GM23338 (cell line): ENCODE results near the gene NDOR1. TPM values are rescaled to one million over a fixed set of nuclear protein-coding genes. Genes with fewer than 3 reads are reported as not detected.
A peak's percentile ranks its signal among the peaks of the same experiment; 100 is the strongest.

ENCODE experiments used
- ATAC-seq: fragments of 200-7000 bp; cut with Tn5 transposase; 3 replicates; pipeline ENCODE4 v1.9.1; 2020
- DNase-seq: peaks from one replicate; pipeline ENCODE4 v3.0.0-alpha.2; 2015; ENCODE audit warnings: low spot score
- H2AFZ ChIP-seq: fragments of 200-600 bp; sonication (generic); 2 replicates; pipeline ENCODE4 v1.8.0; 2016; ENCODE audit warnings: antibody characterized with exemption, mild to moderate bottlenecking, moderate library complexity
- H3F3A ChIP-seq: fragments of 200-600 bp; sonication (generic); replicated peaks from 2 replicates; pipeline ENCODE4 v1.8.0; 2017; ENCODE audit warnings: antibody characterized with exemption, mixed run types, low read depth
- H3K27ac ChIP-seq: fragments of 200-600 bp; sonication (generic); 2 replicates; pipeline ENCODE4 v1.6.1; 2016; ENCODE audit warnings: low read depth
- H3K27me3 ChIP-seq: fragments of 200-600 bp; sonication (generic); 2 replicates; pipeline ENCODE4 v1.8.0; 2016; ENCODE audit warnings: mild to moderate bottlenecking, mixed run types, moderate library complexity; ENCODE audit not compliant: insufficient read depth
- H3K36me3 ChIP-seq: fragments of 200-600 bp; sonication (generic); 2 replicates; pipeline ENCODE4 v1.8.0; 2016; ENCODE audit warnings: mild to moderate bottlenecking; ENCODE audit not compliant: insufficient read depth
- H3K4me1 ChIP-seq: fragments of 200-600 bp; sonication (generic); 2 replicates; pipeline ENCODE4 v1.8.0; 2016; ENCODE audit warnings: mild to moderate bottlenecking, moderate library complexity; ENCODE audit not compliant: insufficient read depth
- H3K4me2 ChIP-seq: fragments of 200-600 bp; sonication (generic); 2 replicates; pipeline ENCODE4 v1.7.1; 2017; ENCODE audit warnings: mixed run types
- H3K4me3 ChIP-seq: fragments of 200-600 bp; sonication (generic); 2 replicates; pipeline ENCODE4 v1.6.1; 2016; ENCODE audit warnings: mixed run types
- H3K79me2 ChIP-seq: fragments of 200-600 bp; sonication (generic); replicated peaks from 2 replicates; pipeline ENCODE4 v1.8.0; 2017; ENCODE audit warnings: mild to moderate bottlenecking; ENCODE audit not compliant: insufficient read depth
- H3K9me2 ChIP-seq: fragments of 200-600 bp; sonication (generic); 2 replicates; pipeline ENCODE4 v1.8.0; 2017; ENCODE audit not compliant: insufficient read depth
- H4K20me1 ChIP-seq: fragments of 200-600 bp; sonication (generic); replicated peaks from 2 replicates; pipeline ENCODE4 v1.8.0; 2017; ENCODE audit warnings: mild to moderate bottlenecking; ENCODE audit not compliant: insufficient read depth
- H3K27ac Mint-ChIP-seq: 2 replicates; pipeline ENCODE4 v1.8.0; 2020; ENCODE audit warnings: inconsistent platforms, mild to moderate bottlenecking, moderate library complexity, mixed read lengths
- H3K27me3 Mint-ChIP-seq: 3 replicates; pipeline ENCODE4 v1.8.0; 2022; ENCODE audit warnings: low read depth, mild to moderate bottlenecking, moderate library complexity, mixed read lengths, inconsistent platforms; ENCODE audit not compliant: insufficient read depth, poor library complexity
- H3K36me3 Mint-ChIP-seq: 3 replicates; pipeline ENCODE4 v1.8.0; 2021; ENCODE audit warnings: low read depth, mild to moderate bottlenecking, inconsistent platforms, moderate library complexity, mixed read lengths
- H3K4me1 Mint-ChIP-seq: 3 replicates; pipeline ENCODE4 v1.8.0; 2020; ENCODE audit warnings: mild to moderate bottlenecking, inconsistent platforms, mixed read lengths
- H3K4me3 Mint-ChIP-seq: 3 replicates; pipeline ENCODE4 v1.8.0; 2021; ENCODE audit warnings: moderate library complexity, mild to moderate bottlenecking, inconsistent platforms, mixed read lengths
- H3K9me3 Mint-ChIP-seq: 3 replicates; pipeline ENCODE4 v1.8.0; 2020; ENCODE audit warnings: moderate library complexity, mild to moderate bottlenecking, inconsistent platforms, mixed read lengths
- CREB1 ChIP-seq: fragments of 250-450 bp; sonication (Bioruptor Pico); IDR thresholded peaks from 2 replicates; pipeline ENCODE4 v1.5.0; 2020; ENCODE audit warnings: low read depth, mild to moderate bottlenecking, moderate library complexity
- CTCF ChIP-seq, 2 experiments: fragments of 200-600 bp in 1 of 2; sonication (generic) in 1 of 2; conservative IDR thresholded peaks; 2 replicates each; pipeline versions ENCODE4 v1.5.1 to v1.6.1; 2016 to 2017; ENCODE audit warnings: antibody characterized with exemption in 2 of 2, low read depth in 2 of 2, mild to moderate bottlenecking in 2 of 2, moderate library complexity in 1 of 2
- EZH2phosphoT487 ChIP-seq: fragments of 200-600 bp; sonication (generic); IDR thresholded peaks from one replicate; pipeline ENCODE4 v1.8.1; 2018; ENCODE audit warnings: antibody characterized with exemption; ENCODE audit not compliant: unreplicated experiment
- JUNB ChIP-seq: IDR thresholded peaks from one replicate; pipeline ENCODE4 v1.6.1; 2016; ENCODE audit warnings: antibody characterized with exemption; ENCODE audit not compliant: unreplicated experiment
- POLR2AphosphoS5 ChIP-seq: IDR thresholded peaks from 2 replicates; pipeline ENCODE4 v1.6.1; 2016; ENCODE audit warnings: antibody characterized with exemption, low read depth
- STAT1 ChIP-seq: IDR thresholded peaks from one replicate; pipeline ENCODE4 v1.6.1; 2016; ENCODE audit warnings: antibody characterized with exemption; ENCODE audit not compliant: unreplicated experiment
- ZNF331 ChIP-seq: fragments of 250-450 bp; sonication (Bioruptor Pico); IDR thresholded peaks from 2 replicates; pipeline ENCODE4 v1.5.0; 2020; ENCODE audit warnings: low read depth, mild to moderate bottlenecking, moderate library complexity
- ZNF462 ChIP-seq: fragments of 250-450 bp; sonication (Bioruptor Pico); IDR thresholded peaks from 2 replicates; pipeline ENCODE4 v1.5.0; 2020; ENCODE audit warnings: mild to moderate bottlenecking, moderate library complexity
- polyA plus RNA-seq: library from polyadenylated mRNA; unstranded; fragments of >200 nt; fragmentation: Nextera tagmentation; extraction: Ambion mirVana; gene quantifications from 2 replicates; pipeline ENCODE4 v1.2.1, GENCODE V29; 2016
- total RNA-seq: library from RNA; depleted of rRNA; stranded (reverse); fragments of >200 nt; shearing (Covaris generic); gene quantifications from 2 replicates; pipeline ENCODE4 v1.2.3, GENCODE V29; 2014

Gene NDOR1
- total and polyA plus RNA-seq, 2 experiments from 2014 or later: 19.4 to 38.1 TPM

DNA sequence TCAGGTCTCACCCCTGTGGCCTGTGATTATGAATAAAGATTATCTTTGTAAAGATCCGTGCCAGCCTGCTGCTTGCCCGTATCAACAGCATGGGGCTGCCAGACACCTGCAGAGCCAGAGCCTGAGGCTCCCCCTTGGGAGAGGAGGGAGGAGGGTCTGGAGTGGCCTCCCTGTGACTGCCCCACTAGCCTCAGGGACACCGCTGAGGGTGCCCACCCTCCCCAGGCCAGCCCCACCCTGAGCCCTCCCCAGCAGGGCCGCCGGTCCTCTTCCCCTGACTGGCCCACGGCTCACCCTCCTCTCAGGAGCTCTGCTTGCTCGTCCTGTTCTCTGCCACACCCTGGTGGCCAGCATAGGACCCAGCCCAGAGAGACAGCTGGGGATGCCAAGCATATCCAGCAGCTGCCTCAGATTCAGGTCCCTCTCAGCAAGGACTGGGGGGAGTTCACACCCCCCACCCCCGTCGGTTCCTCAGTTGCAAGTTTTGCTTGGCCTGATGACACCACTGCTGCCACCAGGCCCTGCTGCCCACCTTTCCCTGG is 15.1 kb upstream of the NDOR1 start:
- H3K27me3 ChIP-seq: no peaks in the 10 kb centered on the region
- peaks cover 13% of the 10 kb centered on the region for H3K4me1 ChIP-seq
- H3K36me3 ChIP-seq: no peaks in the 10 kb centered on the region
- H3K27ac Mint-ChIP-seq: no peak overlapping the region
- H3K27ac ChIP-seq: no peak overlapping the region
- peaks cover 33% of the 10 kb centered on the region for H3K79me2 ChIP-seq
- ATAC-seq (no peak), DNase-seq (no peak)
- no peaks in the 10 kb centered on the region; the same call in 2 of the 3 replicates for H3K9me3 Mint-ChIP-seq
- H3K27me3 Mint-ChIP-seq: peaks cover 12% of the 10 kb centered on the region
- no peaks in the 10 kb centered on the region for H3K9me2 ChIP-seq
- H3K4me2 ChIP-seq: no peak overlapping the region
- 0 out of 2 replicates have a peak, but pooled peaks cover 4% of the 10 kb centered on the region for H3F3A ChIP-seq
- peaks cover 5% of the 10 kb centered on the region for H3K36me3 Mint-ChIP-seq
- peaks cover 15% of the 10 kb centered on the region for H3K4me1 Mint-ChIP-seq
- no peak overlapping the region for H3K4me3 ChIP-seq
- no peak overlapping the region for H2AFZ ChIP-seq
- peak overlapping the region; percentile 53 for H3K4me3 Mint-ChIP-seq
- peaks cover 5% of the 10 kb centered on the region; the same call in 1 of the 2 replicates for H4K20me1 ChIP-seq
- no peak for TF ChIP-seq JUNB
- peak in 1 of 2 experiments; percentile 21; a peak in 1 of 4 replicates for TF ChIP-seq CTCF (conservative IDR thresholded peaks at IDR 0.05; ENCODE audit: low read depth in 2 of 2)
- TF ChIP-seq POLR2AphosphoS5: no peak
- TF ChIP-seq EZH2phosphoT487: no peak
- TF ChIP-seq ZNF331 (CRISPR knock-in tag): no peak
- no peak for TF ChIP-seq STAT1
- no peak for TF ChIP-seq ZNF462 (CRISPR knock-in tag)
- no peak for TF ChIP-seq CREB1
